ENCODE data around the gene PSMB10. TPM values are rescaled to one million over a fixed set of nuclear protein-coding genes. Genes with fewer than 3 reads are reported as not detected.
"Not testable (repeated sequence)": the region's sequence is repeated elsewhere in the genome, so short reads cannot be mapped to it uniquely, and the experiment has no call there.

PSMB10 gene
- 100 to 1,000 TPM; 176 to 185 TPM for total RNA-seq

DNA sequence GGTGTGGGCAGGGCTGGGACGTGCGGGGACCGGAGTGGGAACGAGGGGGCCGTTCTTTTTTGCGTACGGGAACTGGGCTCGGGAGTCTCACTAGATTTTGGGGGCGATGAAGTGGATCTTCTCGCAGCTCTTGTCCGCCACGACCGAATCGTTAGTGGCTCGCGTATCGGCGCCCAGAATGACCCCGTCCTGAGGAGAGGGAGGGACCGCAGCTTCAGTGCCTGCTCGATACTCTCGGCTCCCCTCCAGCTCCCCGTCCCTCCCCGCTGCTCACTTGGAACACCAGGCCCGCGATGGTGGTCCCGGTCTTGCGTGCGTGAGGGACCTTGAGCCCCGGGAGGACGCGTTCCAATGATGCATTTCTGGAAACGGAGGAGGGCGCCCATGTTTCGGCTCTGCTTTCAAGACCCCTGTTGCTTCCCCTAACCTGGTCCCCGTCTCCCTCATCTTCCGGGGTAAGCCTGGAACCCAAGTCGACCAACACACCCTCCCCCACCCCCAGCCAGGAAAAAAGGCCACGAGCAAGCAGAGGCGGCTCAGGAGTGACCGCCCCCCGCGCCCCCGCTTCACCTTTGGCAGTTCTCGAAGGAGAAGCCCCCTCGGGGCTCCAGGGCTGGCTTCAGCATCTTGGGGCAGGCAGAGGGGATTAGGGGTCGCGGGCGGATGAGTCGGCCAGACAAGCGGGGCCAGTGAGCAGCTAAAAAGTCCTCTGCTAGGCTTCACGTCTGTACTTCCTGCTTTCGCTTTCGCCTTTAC lies at the start of gene PSMB10:
TSS of gene PSMB10 (minus strand) at position 727 of the 756 bp plus-strand sequence. CDS start at position 626, 101 bp downstream.
- POLR2A ChIA-PET, result interaction anchor here (0.6 to 2.4 kb wide), 8 partner anchors 14 to 455 kb away, joined by 3 to 8 read pairs (median 5); partner anchors contain the start of genes ATP6V0D1, NFATC3 and NUTF2

DNA sequence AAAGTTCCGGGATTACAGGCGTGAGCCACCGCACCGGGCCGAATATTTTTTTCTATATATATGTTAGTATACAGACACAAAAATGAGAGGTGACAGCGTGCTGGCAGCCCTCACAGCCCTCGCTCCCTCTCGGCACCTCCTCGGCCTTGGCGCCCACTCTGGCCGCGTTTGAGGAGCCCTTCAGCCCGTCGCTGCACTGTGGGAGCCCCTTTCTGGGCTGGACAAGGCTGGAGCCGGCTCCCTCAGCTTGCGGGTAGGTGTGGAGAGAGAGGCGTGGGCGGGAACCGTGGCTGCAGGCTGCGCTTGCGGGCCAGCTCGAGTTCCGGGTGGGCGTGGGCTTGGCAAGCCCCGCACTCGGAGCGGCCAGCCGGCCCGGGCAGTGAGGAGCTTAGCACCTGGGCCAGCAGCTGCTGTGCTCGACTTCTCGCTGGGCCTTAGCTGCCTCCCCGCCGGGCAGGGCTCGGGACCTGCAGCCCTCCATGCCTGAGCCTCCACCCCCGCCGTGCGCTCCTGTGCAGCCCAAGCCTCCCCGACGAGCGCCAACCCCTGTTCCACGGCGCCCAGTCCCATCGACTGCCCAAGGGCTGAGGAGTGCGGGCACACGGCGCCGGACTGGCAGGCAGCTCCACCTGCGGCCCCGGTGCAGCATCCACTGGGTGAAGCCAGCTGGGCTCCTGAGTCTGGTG lies 45.5 kb upstream of the PSMB10 start:
- ChIA-PET CTCF (no interaction called here), POLR2A (no interaction called here)

More for the DNA sequence above, at the start of gene PSMB10:
- CTCF ChIA-PET, result interaction anchor here (0.9 to 6.1 kb wide), 7 partner anchors 29 to 120 kb away, joined by 3 to 45 read pairs (median 6); partner anchors contain the start of genes NRN1L and PSKH1

DNA sequence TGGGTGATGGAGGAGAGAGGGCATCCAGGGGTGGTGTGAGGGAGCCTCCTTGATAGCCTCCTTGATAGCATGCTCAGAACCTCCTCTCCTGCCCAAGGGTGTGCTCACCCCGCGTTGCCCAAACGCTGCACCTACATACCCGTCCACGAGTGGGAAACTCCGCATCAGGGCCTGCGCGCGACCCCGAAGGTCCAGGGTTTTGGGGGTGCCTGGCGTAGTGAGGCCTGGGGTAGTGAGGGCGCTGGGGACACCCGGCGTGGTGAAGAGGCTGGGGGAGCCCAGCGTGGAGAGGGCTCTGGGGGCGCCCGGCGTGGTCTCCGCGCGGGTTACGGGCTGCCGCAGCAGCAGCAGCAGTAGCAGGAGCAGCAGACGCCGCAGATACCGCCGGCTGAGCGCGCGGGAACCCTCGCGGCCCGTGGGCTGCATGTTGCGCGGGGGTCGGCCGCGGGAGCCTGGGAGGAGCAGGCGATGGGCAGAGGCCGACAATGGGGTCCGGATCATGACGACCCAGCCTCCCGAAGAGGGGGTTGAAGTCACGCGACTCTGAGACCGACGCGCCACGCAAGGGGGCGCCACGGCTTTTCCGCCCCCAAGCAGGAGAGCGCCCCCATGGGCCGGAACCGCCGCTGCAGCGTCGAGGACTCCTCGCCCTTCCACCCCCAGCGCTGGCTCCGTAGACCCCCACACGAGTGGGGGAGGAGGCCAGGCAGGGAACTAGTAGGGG lies 43.5 kb upstream of the PSMB10 start, which contains the start of gene DPEP3:
TSS of gene DPEP3 (minus strand) at position 545 of the 724 bp plus-strand sequence. CDS start at position 426, 119 bp downstream.
- POLR2A ChIA-PET, result no interaction called here
- CTCF ChIA-PET, result interaction anchor here (1.3 kb wide), 1 partner anchor 19 kb away, joined by 5 read pairs; the partner anchor contains the start of gene DPEP2

DNA sequence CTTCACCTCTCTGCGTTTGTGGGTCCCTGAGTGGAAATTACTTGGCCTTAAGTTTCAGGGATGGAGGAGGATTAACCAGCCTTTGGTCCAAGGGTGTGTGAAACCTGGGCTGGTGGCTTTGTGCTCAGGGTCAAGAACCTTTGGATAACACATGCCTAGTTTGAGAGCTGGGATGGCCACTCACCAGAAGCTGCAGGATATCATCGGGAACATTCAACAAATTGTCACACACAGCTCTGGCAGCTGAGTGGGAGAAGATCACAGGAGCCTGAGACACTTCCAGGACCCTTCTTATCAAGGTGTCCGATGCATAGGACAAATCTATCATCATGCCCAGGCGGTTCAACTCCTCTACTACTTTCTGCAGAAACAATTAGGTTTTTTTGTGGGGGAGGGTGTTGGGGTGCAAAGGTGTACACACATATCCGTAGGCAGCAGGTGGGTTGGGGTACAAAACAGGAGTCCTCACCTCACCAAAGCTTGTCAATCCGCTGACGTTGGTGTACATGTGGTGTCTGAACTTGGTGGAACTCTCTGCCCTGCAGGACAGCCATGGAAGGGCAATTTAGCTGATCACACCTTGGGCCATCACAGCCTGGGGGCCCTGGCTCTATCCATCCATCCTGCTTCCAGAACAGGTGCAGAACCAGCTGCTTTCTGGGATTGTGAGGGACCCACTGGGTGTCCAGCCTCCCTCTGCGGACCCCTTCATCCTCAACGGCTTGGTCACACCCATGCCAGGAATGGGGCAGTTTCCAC lies 41.0 kb upstream of the PSMB10 start:
- POLR2A ChIA-PET, result no interaction called here
- CTCF ChIA-PET, result interaction anchor here (0.7 to 1.4 kb wide), 2 partner anchors 15 to 94 kb away, joined by 3 read pairs; no protein-coding TSS in a partner anchor

DNA sequence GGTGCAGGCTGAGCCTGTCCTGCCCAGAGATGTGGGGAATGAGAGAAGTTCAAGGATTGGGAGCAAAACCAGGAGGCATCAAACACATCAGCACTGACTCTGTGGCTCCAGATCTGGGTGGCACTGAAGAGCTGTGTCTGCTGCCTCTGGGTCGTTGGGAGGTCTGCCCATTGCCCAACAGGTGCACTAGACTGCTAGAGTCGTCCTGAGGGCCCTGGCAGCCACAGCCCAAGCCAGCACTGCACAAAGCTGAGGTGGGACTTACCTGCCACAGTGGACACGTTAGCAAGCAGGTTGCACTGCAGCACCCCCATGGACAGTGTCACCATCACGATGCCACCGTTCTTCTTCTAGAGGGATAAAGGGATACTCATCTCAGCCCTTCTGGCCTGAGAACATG lies 40.4 kb upstream of the PSMB10 start:
- ChIA-PET CTCF (interaction anchor here (0.7 to 1.4 kb wide), 2 partner anchors 16 to 93 kb away, joined by 3 read pairs; no protein-coding TSS in a partner anchor), POLR2A (no interaction called here)

GRCh38 chr16:67976205-67976604 lies 39.6 kb upstream of the PSMB10 start:
- CTCF ChIA-PET, result no interaction called here
- POLR2A ChIA-PET, result no interaction called here

- ChIA-PET POLR2A (interaction anchor here (0.6 kb wide), 1 partner anchor 485 kb away, joined by 5 read pairs; no protein-coding TSS in a partner anchor), CTCF (no interaction called here)
Measured at GRCh38 chr16:67975321-67976105, 38.9 kb upstream of the PSMB10 start.

GRCh38 chr16:67972285-67972684 lies 35.6 kb upstream of the PSMB10 start:
- CTCF ChIA-PET, result interaction anchor here (1.2 kb wide), 1 partner anchor 17 kb away, joined by 4 read pairs; no protein-coding TSS in a partner anchor
- POLR2A ChIA-PET, result not testable (repeated sequence)

- CTCF ChIA-PET, result interaction anchor here (0.7 kb wide), 1 partner anchor 20 kb away, joined by 3 read pairs; no protein-coding TSS in a partner anchor
- POLR2A ChIA-PET, result no interaction called here
Measured at GRCh38 chr16:67971111-67971510, 34.5 kb upstream of the PSMB10 start.

- ChIA-PET CTCF (interaction anchor here (1.1 to 1.4 kb wide), 2 partner anchors 54 to 59 kb away, joined by 3 read pairs; partner anchors contain the start of genes DDX28 and DUS2), POLR2A (interaction anchor here (0.7 to 1.5 kb wide), 2 partner anchors 29 to 110 kb away, joined by 3 to 4 read pairs; no protein-coding TSS in a partner anchor)
Measured at GRCh38 chr16:67969254-67970039, 32.8 kb upstream of the PSMB10 start.

- CTCF ChIA-PET, result interaction anchor here (1.4 kb wide), 1 partner anchor 55 kb away, joined by 3 read pairs; the partner anchor contains the start of genes DDX28 and DUS2
- POLR2A ChIA-PET, result interaction anchor here (0.5 to 1.5 kb wide), 4 partner anchors 29 to 132 kb away, joined by 3 to 5 read pairs (median 4); no protein-coding TSS in a partner anchor
Measured at GRCh38 chr16:67968400-67969253, 32.0 kb upstream of the PSMB10 start, which contains the start of gene SLC12A4. TSS of gene SLC12A4 (minus strand) at chr16:67968637. CDS start at chr16:67968553, 84 bp downstream.

DNA sequence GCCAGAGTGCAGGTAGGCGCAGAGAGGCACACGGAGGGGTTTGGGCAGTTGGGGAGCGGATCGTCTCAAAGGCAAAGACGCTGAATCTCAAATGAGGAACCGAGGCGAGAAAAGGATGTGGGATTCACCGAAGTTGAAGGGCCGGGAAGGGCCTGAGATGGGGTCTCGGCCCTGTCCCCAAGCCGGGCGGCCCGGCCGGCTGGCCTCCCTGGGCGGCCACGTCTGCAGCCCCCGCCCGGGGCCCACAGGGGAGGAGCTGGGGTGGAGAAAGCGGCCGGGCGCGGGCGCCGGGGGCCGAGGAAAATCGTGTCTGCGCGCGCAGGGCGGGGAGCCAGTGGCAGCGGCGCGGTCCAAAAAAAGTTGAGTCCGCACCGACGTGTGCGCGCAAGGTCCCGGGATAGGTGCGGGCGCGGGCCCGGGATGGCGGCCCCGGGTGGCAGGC lies 31.3 kb upstream of the PSMB10 start:
- ChIA-PET CTCF (no interaction called here), POLR2A (interaction anchor here (0.6 to 1.5 kb wide), 2 partner anchors 39 to 112 kb away, joined by 3 to 4 read pairs; no protein-coding TSS in a partner anchor)

DNA sequence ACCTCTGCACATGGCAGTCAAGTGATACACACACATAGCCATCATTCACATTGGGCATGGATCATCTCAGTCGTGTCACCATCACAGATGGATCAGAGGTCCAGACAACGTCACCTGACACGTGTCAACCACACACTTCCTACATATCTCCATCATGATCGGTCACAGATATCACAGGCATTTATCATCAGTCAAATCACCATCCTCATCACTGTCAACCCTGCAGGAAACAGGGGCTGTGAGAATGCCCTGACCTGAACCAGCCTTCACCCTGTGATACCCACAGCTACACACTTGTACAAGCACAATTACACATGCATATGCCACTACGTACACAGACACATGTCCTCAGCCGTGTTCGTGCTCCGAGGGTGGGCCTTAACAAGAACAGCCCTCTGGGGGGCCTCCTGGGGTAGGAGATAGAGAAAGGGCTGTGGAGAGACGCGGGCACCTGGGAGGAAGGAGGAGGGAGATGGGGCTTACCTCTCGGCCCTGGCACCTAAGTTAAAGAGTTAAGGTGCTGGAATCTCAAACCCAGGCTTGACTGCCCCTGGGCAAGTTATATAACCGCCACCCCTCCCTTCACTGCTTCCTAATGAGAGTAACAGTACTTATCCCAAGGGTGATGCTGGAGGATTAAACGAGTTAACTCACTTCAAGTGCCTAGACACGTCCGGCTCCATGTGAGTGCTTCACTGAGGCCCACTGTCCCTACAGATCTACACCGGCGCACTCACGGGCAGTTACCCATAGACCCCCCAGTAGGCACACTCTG lies 30.7 kb upstream of the PSMB10 start:
- ChIA-PET CTCF (interaction anchor here (0.6 kb wide), 1 partner anchor 502 kb away, joined by 3 read pairs; no protein-coding TSS in a partner anchor), POLR2A (no interaction called here)

GRCh38 chr16:67966549-67967182 lies 30.0 kb upstream of the PSMB10 start:
- ChIA-PET CTCF (interaction anchor here (0.6 to 2.2 kb wide), 4 partner anchors 11 to 503 kb away, joined by 3 to 6 read pairs (median 4); no protein-coding TSS in a partner anchor), POLR2A (no interaction called here)

Data from activated CD8-positive, alpha-beta memory T cell treated with anti-CD3 and anti-CD28 coated beads for 36 hours (primary cell).